ENCODE measurements around the gene CNOT8.

Gene CNOT8

DNA sequence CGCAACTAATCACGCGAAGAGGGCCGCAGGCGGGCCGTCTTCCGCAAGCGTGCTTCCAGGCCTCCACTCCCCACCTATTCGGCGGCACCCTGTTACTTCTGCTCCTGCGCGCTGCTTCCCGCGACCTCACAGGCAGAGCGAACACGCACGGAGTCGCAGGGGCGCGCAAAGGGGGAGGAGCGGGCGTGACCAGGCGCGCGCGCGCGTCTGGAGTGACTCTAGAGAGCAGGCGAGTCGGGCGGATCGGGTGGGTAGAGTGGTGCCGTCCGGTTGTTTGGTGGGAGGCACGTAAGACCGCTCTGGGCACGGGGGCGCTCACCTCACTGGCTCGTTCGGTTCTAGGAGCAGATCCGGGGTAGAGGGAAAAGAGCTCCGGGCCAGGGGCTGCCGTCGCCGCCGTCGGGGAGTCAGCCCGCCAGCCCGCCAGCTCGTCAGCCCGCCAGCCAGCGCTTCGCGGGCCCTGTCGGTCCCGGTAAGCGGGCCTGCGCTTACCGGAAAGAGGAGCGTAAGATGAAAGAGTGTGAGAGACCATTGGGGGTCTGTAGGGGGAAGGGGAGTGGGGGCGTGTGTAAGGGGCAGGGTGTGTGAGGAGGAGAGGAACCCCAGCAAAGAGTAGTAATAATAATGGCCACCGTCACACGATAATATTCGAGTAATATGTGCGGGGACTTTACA, at the start of gene CNOT8:
TSS of gene CNOT8 (plus strand) at position 331 of the 675 bp plus-strand sequence. CDS start 4,652 bp downstream, outside the sequence.
- in situ Hi-C loops (cut with MboI; ENCODE audit: low sequenced_read_pairs): no loop called here

- in situ Hi-C loops (cut with MboI; ENCODE audit: low sequenced_read_pairs): loop anchor here (25.0 kb wide), 1 partner anchor 174 kb away; no protein-coding TSS in a partner anchor
These were observed 47.2 kb upstream of the CNOT8 start for GRCh38 chr5:154811239-154811638.

DNA sequence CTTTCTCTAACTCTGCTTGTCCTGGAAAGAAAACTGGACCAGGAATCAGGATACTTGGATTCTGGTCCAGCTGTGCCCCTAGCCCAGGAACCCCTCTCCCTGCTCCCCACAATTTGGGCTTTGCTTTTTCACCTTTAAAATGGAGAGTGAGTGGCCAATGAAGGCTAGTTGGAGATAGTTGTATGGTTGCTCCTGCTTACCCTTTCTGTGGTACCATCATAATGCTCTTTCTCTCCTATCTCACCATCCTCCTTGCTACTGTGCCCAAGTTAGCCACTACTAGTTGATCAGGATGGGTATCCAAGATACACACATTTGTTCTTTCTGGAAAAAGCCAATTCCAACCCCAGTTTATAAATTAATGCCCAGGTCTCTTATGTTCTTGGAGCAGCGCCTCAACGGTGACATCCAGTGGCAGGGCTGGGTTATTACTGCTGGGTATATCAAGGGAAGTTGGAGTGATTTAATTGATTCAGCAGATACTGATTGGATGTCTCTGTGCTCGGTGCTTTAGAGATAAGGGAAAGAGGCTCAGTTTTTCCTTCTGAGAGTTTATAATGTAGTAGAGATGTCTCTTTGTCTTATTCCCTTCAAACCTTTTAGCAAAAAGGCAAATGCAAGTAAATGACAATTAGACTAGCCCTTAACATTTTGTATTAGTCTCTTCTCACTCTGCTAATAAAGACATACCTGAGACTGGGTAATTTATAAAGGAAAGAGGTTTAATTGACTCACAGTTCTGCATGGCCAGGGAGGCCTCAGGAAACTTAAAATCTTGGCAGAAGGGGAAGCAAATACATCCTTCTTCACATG, 46.6 kb upstream of the CNOT8 start:
- in situ Hi-C loops (cut with MboI; ENCODE audit: low sequenced_read_pairs): loop anchor here (25.0 kb wide), 1 partner anchor 175 kb away; no protein-coding TSS in a partner anchor

DNA sequence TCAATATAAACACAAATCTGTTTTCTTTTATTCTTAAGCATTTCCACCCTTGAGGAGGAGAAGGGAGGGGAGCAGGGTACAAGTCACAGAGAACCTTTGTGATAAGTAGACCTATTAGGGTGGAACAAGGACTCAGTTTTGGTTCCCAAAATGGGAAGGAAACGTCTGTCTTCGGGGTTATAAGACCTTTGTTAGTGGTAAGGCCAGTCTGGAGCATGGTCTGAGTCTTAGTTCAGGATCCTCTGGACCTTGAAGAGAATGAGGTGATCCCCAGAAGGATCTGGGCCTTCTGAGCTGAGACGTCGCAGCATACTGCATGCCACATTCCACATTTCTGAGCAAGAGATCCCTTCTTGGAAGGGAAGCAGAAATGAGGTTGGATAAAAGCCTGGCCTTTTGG, 45.3 kb upstream of the CNOT8 start:
- in situ Hi-C loops (cut with MboI; ENCODE audit: low sequenced_read_pairs): loop anchor here (25.0 kb wide), 1 partner anchor 176 kb away; no protein-coding TSS in a partner anchor

GRCh38 chr5:154813736-154814135, 44.7 kb upstream of the CNOT8 start:
- in situ Hi-C loops (cut with MboI; ENCODE audit: low sequenced_read_pairs): loop anchor here (25.0 kb wide), 1 partner anchor 176 kb away; no protein-coding TSS in a partner anchor

DNA sequence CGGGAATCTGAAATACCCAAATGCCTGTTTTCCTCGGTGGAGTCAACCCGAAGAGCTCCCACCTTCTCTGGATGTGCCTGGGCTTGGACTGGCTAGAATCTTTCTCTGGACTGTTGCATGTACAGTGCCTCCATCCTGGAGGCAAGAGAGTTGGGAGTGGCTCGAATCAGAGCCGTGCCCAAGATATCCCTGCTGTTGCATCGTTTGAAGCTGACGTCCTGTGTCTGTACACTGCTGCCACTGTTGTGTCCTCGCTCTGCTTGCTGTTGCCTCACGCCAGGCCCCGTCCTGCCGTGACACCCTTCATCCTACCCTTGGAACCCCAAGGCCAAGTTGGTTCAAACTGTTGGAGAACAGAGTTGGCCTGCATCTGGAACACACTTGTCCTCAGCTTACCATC, 43.4 kb upstream of the CNOT8 start:
- in situ Hi-C loops (cut with MboI; ENCODE audit: low sequenced_read_pairs): loop anchor here (25.0 kb wide), 1 partner anchor 178 kb away; no protein-coding TSS in a partner anchor

GRCh38 chr5:154815684-154816247, 42.7 kb upstream of the CNOT8 start:
- in situ Hi-C loops (cut with MboI; ENCODE audit: low sequenced_read_pairs): loop anchor here (25.0 kb wide), 1 partner anchor 178 kb away; no protein-coding TSS in a partner anchor

GRCh38 chr5:154816891-154817492, 41.4 kb upstream of the CNOT8 start:
- in situ Hi-C loops (cut with MboI; ENCODE audit: low sequenced_read_pairs): loop anchor here (25.0 kb wide), 1 partner anchor 180 kb away; no protein-coding TSS in a partner anchor

DNA sequence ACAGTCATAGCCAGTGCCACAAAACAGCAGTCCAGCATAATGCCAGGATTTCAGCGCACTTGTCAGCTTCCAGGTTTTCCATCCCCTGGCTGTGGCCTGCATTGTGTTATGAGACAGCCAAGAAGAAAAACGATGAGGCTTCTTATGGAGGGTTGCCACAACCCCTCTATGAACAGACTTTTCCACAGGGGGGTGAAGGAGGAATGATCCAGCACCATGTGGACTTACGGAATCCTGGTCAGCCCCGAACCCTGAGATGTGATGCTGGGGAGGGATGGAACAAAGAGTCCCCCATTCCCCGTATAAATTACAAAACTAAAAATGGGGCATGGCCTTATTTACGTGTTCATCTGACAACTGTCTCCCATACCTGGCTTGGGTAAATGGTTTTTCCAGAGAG, 40.6 kb upstream of the CNOT8 start:
- in situ Hi-C loops (cut with MboI; ENCODE audit: low sequenced_read_pairs): loop anchor here (25.0 kb wide), 1 partner anchor 181 kb away; no protein-coding TSS in a partner anchor

- in situ Hi-C loops (cut with MboI; ENCODE audit: low sequenced_read_pairs): loop anchor here (25.0 kb wide), 1 partner anchor 181 kb away; no protein-coding TSS in a partner anchor
These were observed 39.8 kb upstream of the CNOT8 start for GRCh38 chr5:154818471-154819116.

DNA sequence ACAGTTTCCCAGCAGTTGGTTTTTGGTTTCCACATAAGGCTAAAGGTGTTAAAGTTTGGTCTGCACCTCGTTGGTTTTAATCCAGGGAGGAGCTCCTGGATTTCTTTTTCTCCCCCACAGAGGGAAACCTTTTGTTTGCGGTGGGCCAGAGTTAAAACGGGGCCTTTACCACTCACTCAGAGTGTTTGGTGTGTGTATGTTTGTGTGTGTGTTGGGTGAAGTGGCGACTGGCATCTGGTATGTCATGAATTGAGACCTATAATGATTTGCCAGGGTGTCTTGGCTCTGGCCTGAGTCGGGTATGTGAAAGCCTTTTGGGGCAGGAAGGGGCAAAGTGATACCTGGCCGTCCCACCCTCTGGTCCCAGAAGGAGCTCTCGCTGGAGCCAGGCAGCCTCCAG, 38.9 kb upstream of the CNOT8 start:
- in situ Hi-C loops (cut with MboI; ENCODE audit: low sequenced_read_pairs): loop anchor here (25.0 kb wide), 1 partner anchor 182 kb away; no protein-coding TSS in a partner anchor

- in situ Hi-C loops (cut with MboI; ENCODE audit: low sequenced_read_pairs): loop anchor here (25.0 kb wide), 1 partner anchor 183 kb away; no protein-coding TSS in a partner anchor
These were observed 38.0 kb upstream of the CNOT8 start for GRCh38 chr5:154820383-154820782.

- in situ Hi-C loops (cut with MboI; ENCODE audit: low sequenced_read_pairs): loop anchor here (25.0 kb wide), 1 partner anchor 186 kb away; no protein-coding TSS in a partner anchor
These were observed 35.5 kb upstream of the CNOT8 start for GRCh38 chr5:154822896-154823295.

- in situ Hi-C loops (cut with MboI; ENCODE audit: low sequenced_read_pairs): loop anchor here (25.0 kb wide), 1 partner anchor 186 kb away; no protein-coding TSS in a partner anchor
These were observed 34.8 kb upstream of the CNOT8 start for GRCh38 chr5:154823605-154824004.

- in situ Hi-C loops (cut with MboI; ENCODE audit: low sequenced_read_pairs): loop anchor here (25.0 kb wide), 1 partner anchor 187 kb away; no protein-coding TSS in a partner anchor
These were observed 34.4 kb upstream of the CNOT8 start for GRCh38 chr5:154824070-154824469.

DNA sequence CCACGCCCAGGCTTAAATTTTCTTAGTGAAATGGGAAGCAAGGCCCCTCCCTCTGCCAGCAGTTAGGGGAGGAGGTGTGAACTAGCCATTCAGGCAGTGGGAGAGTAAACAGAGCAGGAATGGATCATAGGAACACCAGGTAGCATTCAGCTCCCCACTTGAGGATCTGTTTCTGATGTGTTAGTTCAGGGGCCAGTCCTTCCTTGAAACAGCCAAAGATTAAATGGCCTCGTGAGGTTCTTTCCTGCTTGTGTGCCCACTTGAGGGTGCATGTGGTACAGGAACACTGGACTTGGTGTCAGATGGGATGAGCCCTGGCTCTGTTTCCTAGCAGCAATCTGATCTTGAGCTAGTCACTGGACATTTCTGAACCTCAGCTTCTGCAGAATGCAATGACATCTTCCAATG, 29.2 kb upstream of the CNOT8 start:
- in situ Hi-C loops (cut with MboI; ENCODE audit: low sequenced_read_pairs): no loop called here

DNA sequence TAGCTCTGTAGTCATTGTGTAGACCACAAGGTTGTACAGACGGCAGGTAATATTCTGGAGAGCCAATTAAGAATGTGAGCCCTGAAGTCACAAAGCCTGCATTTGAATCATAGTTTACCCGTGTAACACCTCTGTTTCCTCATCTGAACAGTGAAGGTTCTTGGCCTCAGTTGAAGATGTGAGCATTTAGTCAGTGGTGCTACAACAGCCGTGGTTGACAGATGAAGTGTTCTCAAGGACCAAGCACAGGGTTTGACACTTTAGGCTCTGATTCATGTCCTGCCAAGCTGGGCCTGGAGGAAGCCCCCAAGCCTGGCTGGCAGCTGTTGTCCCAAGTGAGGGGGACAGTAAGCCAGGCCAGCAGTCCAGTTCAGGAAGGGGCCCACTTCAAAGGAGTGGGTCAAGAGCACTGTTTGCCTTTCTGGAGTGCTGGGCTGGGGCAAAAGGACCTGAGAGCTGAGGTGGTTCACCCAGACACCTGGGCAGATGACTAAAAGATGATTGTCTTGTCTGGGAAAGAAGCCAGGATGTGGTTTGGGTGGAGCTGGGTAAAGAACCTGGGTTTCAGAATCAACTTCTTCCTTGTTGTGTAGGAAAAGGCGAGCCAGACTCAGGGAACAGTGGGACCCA, 28.7 kb upstream of the CNOT8 start:
- in situ Hi-C loops (cut with MboI; ENCODE audit: low sequenced_read_pairs): no loop called here

GRCh38 chr5:154830219-154830595, 28.2 kb upstream of the CNOT8 start:
- in situ Hi-C loops (cut with MboI; ENCODE audit: low sequenced_read_pairs): no loop called here

DNA sequence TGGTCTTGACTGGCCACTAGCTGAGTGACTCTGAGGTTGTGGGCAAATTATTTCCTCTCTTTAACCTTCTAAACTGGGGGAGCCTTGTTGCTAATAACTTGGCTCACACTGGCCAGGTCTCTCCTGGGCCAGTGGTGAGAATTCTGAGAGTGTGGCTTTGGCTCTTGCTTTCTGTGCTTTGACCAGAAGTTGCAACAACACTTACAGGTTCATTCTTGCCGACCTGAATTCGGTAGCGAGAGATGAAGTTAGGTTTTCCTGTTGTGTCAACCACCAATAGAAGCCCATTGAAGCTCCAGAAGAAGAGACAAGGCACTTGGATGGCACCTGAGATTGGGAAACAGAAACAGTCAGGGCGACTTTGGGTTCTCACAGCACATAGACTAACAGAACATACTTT, 27.8 kb upstream of the CNOT8 start:
- in situ Hi-C loops (cut with MboI; ENCODE audit: low sequenced_read_pairs): no loop called here

Data from HL-60/S4 treated with phorbol 12-myristate 13-acetate at 8.2 ng/mL for 4 days and 3 days (cell line).